Stimulated activated CD4-positive, alpha-beta T cell treated with anti-CD3 and anti-CD28 coated beads, TNF-alpha, amount 100 ng/mL, for 1 hour (primary cell): ENCODE data around the gene FAM13C.

ENCODE experiments used
- DNase-seq, 3 donors: peaks; one replicate each; pipeline ENCODE4 v3.0.0-alpha.2; 2020; ENCODE audit warnings: low read depth in 3 of 3, low spot score in 1 of 3

Gene FAM13C

GRCh38 chr10:59319854-59320253, 42.5 kb downstream of the FAM13C start:
- no peak for DNase-seq

- no peak for DNase-seq
Observed at GRCh38 chr10:59317066-59317465, 45.3 kb downstream of the FAM13C start.

- no peak for DNase-seq
Observed at GRCh38 chr10:59315465-59315864, 46.9 kb downstream of the FAM13C start.

- no peak for DNase-seq
Observed at GRCh38 chr10:59314268-59314667, 48.1 kb downstream of the FAM13C start.

- no peak for DNase-seq
Observed at GRCh38 chr10:59312247-59312646, 50.1 kb downstream of the FAM13C start.

- DNase-seq = no peak
Observed at GRCh38 chr10:59311025-59311424, 51.3 kb downstream of the FAM13C start.

- no peak for DNase-seq
Observed at GRCh38 chr10:59310324-59310914, 51.9 kb downstream of the FAM13C start.

- DNase-seq = no peak
Observed at GRCh38 chr10:59304521-59305097, 57.7 kb downstream of the FAM13C start.

- DNase-seq = no peak
Observed at GRCh38 chr10:59303018-59303417, 59.3 kb downstream of the FAM13C start.

GRCh38 chr10:59302381-59302780, 60.0 kb downstream of the FAM13C start:
- no peak for DNase-seq

- no peak for DNase-seq
Observed at GRCh38 chr10:59301067-59301754, 61.1 kb downstream of the FAM13C start.

GRCh38 chr10:59300386-59300785, 62.0 kb downstream of the FAM13C start:
- no peak for DNase-seq

- DNase-seq = no peak
Observed at GRCh38 chr10:59299933-59300332, 62.4 kb downstream of the FAM13C start.

- DNase-seq = no peak
Observed at GRCh38 chr10:59290448-59290847, 71.9 kb downstream of the FAM13C start.

GRCh38 chr10:59289853-59290252, 72.5 kb downstream of the FAM13C start:
- no peak for DNase-seq

- DNase-seq = no peak
Observed at GRCh38 chr10:59287587-59288255, 74.6 kb downstream of the FAM13C start.

GRCh38 chr10:59285848-59286247, 76.5 kb downstream of the FAM13C start:
- DNase-seq = no peak

- DNase-seq = no peak
Observed at GRCh38 chr10:59285073-59285472, 77.3 kb downstream of the FAM13C start.

- no peak for DNase-seq
Observed at GRCh38 chr10:59284118-59284975, 78.0 kb downstream of the FAM13C start.

- no peak for DNase-seq
Observed at GRCh38 chr10:59283456-59284091, 78.8 kb downstream of the FAM13C start.

GRCh38 chr10:59281861-59282260, 80.5 kb downstream of the FAM13C start:
- DNase-seq = no peak
